ENCODE results near the gene PODXL.
"Not testable (repeated sequence)": the region's sequence is repeated elsewhere in the genome, so short reads cannot be mapped to it uniquely, and the experiment has no call there.

The PODXL gene

DNA sequence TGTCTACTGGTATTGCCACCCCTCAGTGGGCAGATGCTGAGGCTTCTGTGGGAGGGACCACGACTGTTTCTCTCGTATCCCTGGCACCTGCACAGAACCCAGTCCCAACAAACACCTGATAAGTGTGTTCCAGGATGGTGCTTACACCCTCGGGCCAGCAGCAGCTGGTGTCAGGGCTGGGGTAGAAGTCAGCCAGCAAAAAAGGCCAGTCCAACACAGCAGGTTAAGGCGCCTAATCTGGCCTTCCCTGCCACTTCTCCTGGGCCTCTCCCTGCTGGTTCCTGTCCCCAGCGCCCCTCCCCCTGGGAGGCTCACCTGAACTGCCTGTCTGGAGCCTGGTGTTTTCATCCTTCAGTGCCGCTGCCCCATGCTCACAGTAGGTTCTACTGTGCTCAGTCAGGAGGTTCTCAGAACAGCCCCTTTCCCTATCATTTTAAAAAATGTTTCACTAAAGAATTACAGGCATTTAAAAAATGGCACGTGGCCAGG lies 20.0 kb downstream of the PODXL start:
- no peak for DNase-seq

DNA sequence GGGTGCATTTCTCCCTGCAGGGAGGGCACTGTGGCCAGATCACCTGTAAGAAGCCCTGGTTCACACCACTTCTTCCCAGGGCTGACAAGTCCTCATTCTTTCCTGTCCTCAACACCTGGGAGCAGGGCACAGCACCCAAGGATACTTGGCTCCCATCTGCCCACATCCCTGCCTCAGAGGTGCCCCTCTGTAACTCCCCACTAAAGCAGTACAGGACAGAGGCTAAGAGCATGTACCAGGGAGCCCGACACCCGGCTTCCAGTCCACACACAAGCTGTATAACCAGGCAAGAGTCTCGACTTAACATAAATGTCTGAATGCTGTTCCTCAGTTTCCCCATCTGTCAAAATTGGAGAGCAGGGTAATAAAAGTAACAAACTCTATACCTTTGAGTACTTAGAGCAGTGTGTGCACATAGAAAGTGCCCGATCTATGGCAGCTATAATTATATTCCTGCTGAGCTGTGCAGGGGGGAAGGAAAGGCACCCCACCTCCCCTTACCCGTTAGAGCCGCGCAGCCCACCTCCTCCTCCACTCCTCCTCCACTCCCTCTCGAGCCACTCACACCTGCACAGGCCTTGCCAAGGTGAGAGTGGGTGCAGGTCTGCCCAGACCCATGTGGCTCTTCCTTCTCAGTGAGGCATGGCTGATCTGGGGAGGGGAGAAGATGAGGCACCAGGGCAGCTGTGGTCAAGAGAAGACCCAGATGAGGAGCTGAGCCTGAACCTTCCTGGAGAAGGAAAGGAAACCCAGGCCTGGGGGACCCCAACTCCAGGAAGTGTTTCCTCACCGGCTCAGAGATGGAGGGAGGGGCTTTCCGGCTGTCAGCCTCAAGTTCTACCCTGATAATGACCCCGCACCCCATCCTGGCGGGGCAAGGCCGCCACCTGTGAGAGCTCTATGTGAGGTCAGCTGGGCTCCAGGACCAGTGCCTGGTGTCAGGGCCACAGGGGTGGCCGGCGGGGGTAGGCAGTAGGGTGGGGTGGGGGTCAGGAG lies 22.6 kb downstream of the PODXL start:
- no peak for DNase-seq

DNA sequence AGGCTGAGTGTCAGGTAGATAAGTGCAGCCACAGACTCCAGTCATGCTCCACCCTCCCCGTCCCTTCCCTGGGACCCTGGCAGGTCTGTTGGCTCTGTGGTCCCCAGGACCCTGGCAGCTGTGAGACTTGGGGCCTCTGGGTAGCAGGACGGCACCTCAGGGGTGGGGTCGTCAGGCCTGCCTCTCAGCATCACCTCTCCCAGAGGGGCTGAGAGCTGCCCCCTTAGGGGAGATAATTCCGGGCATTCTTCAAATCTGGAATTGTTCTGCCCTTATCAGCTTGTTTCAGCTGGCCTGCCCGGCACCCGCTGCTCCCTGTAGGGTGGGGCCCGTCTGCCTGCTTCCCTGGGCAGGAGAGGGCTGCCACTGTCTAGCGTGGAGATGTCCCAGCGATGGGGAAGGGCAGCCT lies 23.3 kb downstream of the PODXL start:
- DNase-seq, result no peak

DNA sequence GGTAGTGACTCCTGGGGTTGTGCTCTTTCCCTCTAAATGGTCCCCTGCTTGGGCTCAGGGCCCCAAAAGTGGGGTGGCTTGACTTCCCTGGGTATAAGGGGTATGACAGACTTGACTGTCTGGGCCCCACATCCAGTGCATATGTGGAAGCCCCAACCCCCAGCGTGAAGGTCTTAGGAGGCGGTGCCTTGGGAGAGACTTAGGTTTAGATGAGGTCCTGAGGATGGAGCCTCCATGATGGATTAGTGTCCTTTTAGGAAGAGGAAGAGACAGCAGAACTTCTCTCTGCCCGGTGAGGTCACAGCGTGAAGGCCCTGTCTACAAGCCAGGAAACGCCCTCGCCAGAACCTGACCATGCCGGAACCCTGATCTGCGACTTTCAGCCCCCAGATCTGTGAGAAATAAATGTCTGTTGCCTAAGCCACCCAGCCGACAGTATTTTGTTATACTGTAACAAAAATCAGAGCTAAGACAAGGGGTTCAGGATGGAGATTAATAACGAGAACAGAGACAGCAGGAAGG lies 23.8 kb downstream of the PODXL start:
- no peak for DNase-seq

DNA sequence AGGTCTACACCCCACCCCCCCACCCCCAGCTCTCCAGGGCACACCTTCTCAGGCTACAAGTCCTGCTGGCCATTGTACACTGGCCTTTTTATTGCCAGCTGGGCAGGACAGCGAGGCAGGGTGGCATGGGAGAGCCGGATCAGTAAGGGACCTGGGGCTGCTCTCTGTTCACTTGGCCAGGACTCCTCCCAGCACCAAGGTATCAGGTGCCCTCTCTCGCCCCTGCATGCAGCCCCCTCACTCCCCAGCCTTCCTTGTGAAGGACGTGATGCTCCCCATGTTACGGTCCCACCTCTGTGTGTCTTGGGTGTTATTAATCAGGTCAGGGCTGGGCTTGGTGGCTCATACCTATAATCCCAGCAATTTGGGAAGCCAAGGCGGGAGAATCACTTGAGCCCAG lies 26.3 kb downstream of the PODXL start:
- DNase-seq, result no peak

DNA sequence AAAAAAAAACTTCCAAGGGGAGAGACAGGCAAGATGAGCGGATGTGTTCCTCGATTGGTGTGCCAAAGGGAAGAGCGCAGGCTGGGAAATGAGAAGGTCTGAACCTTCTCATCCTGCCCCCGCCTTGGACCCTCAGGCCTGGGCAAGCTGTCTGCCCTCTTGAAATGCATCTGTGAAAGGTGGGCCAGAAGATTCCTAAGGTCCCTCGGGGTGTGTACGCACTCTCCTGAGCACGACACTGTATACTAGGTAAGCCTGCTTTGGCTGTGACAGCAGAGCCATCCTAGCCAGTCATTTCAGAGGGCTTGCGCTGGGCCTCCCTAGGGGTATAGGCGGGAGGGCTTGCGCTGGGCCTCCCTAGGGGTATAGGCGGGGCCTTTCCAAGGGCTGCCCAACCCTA lies 26.8 kb downstream of the PODXL start:
- DNase-seq, result no peak

DNA sequence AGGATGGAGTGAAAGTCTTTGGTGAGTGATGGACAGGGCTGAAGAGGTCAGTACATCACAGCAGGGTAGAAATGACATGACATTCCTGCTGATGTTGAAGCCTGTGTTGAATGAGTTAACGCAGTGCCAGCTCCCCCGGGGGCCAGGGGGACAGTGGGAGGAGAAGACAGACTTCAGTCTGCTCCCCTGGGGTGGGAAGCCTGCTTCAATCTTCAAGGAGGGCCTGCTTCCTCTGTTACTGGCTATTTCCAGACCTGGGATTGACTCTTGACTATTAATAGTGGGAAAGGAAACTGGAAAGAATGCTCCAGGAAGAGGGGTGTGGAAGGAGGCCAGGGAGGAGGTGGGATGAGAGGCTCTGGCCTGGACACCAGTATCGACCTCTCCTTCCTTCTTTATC lies 27.2 kb downstream of the PODXL start:
- no peak for DNase-seq

DNA sequence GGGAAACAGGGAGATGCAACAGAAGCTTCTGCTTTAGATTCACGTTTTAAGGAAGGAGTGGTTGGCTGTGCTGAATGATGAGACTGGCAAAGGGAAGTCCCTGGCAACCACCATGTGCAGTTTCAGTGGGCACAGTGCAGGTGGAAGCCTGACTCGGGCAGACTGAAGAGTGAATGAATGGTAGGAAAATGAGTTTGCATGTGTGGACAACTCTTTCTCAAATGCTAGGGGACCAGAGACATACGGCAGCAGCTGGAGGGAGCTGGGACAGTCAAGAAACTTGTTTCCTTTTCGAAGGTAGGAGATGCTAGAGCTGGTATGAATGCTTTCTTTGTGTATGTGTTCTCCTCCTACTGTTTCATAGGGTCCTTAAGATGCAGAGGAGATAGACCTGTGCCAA lies 29.0 kb downstream of the PODXL start:
- DNase-seq, result no peak

DNA sequence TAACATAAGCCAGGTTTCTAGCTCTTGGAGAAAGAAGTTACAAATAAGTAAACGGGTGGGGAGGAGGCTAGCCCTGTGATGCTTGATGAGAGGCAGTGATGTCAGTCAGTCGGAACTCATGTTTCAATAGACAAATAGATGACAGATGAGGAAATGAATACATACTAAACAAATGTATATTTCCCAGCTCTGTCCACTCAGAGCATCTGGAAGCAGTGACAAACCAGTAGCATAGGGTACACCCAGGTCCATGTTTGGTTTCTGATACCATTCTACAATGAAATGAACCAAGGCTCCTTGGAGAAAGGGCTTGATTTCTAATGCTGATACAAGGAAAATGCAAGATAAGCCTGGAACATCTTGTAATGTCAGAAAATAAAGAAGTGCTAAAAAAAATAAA lies 30.6 kb downstream of the PODXL start:
- no peak for DNase-seq

DNA sequence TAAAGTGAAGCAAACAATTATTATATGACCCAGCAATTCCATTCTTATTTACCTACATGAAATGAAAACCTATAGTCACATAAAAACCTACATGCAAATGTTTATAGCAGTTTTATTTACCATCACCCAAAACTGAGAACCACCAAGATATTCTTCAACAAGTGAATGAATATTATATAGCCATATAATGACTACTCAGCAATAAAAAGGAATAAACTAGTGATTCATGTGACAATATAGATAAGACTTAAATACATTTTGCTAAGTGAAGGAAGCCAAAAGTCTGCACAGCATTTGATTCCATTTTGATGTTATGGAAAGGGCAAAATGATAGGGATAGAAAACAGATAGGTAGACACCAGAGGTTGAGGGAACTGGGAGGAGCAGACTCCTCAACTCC lies 31.7 kb downstream of the PODXL start:
- no peak for DNase-seq

DNA sequence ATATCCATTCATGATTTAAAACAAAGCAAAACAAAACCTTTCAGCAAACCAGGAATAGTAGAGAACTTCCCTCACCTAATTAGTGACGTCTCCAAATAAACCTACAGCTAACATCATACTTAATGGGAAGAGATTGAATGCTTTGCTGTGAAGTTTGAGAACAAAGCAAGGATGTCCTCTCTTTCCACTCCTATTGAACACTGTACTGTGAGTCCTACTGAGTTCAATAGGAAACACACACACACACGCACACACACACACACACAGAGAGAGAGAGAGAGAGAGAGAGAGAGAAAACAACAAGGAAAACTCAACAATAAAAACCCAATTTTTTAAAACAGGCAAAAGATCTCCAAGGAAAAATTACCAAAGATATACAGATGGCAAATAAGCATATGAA lies 32.3 kb downstream of the PODXL start:
- no peak for DNase-seq

DNA sequence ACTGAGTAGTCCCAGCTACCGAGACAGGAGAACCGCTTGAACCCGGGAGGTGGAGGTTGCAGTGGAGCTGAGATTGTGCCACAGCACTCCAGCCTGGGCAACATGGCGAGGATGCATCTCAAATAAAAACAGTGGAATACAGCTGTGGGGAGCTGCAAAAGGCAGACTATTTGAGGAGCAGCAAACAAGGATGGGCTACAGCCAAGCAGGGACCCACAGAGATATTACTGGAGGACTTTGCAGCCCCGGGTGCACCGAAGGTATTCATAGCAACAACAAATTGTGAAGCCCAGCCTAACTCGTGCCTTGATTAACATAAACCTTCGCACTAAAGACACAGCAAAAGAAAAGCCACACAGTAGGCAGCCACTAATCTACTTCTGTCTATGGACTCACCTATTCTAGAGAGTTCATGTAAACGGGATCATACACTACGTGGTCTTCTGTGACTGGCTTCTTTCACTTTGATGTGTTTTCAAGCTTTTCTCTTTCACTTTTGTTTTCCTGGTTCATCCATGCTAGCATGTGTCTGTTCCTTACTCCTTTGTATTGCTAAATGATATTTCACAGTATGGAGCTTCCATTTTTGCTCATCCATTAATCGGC lies 34.0 kb downstream of the PODXL start:
- no peak for DNase-seq

DNA sequence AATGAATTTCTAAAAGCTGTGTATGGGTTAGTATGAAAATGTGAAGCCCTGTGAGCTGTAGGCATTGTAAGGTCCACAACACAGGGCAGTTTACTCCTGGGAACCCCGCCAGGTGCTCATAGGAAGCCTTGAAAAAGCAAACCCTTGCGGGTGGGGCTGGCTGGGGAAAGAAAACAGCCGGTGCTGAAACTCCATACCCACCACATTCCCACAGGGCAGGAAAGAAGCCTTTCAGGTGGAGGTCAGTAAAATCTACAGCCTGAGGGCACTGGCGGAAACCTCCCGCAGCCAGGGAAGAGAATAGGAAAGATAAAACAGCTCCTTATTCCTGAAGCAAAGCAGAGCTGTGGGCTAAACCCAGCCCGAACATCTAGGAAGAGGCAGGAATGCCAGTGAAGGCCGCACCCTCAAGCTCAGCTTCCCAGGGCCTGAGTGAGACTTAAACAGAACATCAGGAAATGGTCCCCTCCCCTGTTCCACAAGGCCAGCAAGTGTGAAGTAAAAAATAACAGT lies 34.7 kb downstream of the PODXL start:
- no peak for DNase-seq

DNA sequence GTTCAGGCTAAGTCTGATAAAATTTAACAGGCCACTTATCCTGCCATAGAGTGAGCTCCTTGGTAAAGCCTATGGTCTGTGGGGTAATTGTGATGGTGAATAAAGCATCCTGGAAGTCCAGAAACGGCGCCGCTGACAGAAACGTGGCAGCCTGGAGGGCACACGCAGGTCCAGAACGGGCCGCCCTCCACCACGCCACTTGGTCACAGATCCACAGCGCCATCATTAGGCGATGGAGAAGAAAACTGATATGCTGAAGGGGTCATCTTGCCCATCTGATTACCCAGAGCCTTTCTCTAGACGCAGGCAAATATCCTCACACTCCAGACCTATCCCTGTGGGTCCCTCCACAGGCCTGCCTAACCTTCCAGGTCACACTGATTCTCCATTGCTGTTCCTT lies 37.8 kb downstream of the PODXL start:
- DNase-seq, result no peak

DNA sequence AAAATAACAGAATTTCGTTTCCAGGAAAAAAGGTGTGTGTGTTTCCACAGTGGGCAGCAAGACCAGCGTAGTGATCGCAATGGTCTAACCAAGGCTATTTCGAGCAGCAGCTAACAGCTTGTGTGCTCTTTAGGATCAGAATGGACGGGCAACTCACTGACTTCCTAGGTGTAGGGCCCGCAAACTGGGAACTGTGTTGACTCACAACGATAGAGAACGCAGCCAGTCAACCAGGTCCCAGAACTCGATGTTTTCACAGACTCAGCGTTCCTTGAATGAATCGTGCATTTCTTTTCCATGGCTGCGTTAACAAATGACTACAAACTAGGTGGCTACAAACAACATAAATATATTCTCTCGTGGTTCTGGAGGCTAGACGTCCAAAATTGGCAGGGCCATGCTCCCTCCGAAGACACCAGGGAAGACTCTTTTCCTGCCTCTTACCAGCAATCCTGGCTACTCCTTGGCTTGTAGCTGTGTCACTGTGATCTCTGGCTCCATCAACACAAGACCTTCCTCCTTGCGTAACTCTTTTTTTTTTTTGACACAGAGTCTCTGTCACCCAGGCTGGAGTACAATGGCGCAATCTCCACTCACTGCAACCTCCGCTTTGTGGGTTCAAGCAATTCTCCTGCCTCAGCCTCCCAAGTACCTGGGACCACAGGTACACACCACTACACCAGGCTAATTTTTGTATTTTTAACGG lies 39.1 kb downstream of the PODXL start:
- DNase-seq, result no peak

DNA sequence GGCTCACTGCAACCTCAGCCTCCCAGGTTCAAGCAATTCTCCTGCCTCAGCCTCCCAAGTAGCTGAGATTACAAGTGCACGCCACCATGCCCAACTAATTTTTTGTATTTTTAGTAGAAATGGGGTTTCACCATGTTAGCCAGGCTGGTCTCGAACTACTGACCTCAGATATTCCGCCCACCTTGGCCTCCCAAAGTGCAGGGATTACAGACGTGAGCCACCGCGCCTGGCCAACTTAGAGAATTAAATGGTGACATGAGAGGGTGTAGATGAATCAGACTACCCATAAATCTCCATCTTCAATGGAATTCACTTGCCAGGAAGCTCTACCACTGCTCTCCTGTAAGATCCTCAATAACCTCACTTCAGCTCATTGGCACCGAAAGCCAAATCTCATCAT lies 41.0 kb downstream of the PODXL start:
- not testable (repeated sequence) for DNase-seq

DNA sequence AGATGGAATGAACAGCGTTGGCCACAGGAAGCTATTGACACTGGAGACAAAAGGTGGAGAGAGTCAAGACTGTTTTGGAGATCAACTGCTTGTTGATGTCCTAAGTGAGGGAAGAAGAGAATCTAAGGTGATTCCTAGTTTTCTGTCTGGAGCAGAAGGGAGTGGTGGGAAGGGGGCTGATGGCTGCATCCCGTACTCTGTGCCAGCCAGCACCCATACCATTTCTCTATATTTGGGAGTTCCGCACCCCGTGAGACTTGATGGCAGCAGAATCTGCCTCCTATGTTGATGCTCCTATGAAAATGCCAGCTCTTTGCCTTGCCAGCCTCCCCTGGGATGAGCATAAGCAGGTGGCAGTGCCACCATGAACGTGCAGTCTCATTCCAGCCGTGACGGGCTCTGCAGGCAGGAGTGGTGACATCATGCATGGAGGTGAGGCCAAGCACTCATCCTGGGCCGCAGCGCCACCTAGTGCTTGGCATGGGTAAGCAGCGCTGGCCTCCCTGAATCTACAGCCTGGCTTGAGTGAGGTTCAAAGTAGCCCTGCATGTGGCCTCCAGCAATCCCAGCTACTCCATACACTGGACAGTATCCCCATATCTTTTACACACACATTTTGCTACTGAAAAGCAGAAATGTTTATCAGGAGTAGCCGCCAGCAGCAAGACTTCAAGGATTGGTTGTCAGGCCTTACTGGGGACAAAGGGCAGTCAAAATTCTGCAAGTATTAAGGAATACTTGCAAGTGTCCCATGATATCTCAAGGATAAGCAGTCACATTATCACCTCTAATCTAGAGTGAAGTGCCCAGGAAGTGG lies 43.0 kb downstream of the PODXL start:
- DNase-seq, result peak; percentile 84 to 88

DNA sequence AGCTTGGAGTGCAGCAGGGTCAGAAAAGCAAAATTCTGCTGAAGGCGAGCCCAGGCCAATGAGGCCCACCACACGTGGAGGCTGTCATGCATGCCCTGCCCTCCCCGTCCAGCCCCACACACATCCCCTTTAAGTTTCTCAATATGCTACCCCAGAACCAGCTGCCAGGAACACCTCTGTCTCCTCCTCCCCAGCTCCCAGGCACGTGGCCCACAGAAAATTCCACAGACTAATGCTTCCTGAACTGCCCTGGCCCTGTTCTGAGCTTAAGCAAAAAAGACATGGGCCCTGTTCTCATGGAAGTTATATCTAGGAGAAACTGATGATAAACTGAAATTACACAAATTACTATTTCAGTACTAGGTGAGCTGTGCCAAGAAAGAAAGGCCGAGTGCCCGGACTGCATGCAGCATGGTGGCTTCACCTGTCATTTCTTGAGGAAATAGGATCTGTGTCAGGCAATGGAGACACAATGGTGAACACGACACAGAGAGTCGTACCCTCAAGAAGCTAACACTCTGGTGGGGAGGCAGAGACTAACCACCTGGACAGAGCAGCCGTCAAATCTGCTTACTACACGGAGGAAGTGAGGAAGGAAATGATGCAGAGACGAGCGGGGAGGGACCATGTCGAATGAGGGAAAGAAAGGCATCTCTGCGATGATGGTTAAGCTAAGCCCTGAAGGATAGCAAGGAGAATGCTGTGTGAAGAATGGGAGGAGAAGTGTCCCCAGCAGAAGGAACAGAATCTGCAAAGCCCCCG lies 44.5 kb downstream of the PODXL start:
- DNase-seq, result no peak

DNA sequence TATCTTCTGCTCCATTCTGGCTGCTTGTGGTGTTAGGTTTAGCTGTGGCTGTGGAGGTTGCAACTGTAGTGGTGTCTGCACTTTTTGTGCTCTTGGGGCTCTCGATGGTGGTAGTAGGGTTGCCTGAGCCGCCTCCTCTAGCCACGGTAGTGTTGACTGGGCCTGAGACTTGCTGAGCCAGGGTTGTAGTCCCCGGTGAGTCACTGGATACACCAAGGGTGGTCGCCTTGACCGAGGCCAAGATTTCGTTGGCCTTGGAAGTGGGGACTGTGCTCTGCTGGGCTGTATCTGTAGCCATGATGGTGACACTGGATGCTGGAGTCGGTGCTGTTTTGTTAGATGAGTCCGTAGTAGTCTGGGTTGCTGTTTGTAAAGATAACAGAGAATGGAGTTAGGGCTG lies 45.4 kb downstream of the PODXL start:
- DNase-seq, result no peak

DNA sequence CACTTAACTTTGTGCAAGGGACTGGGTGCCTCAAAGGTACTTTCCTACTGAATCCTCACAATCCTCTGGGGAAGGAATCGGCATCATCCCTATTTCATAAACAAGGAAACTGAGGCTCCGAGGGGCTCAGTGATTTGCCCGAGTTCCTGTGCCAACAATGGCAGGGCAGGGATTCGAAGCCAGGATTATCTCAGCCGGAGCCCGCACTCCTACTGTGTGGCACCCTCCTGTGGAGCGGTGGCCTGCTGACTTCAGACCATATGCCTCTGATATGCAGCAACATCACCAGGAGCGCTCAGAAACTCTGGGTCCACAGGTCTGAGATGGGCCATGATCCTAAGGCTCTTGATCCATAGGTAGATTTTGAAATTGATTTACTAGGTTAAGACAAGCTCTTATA lies 46.6 kb downstream of the PODXL start:
- no peak for DNase-seq

DNA sequence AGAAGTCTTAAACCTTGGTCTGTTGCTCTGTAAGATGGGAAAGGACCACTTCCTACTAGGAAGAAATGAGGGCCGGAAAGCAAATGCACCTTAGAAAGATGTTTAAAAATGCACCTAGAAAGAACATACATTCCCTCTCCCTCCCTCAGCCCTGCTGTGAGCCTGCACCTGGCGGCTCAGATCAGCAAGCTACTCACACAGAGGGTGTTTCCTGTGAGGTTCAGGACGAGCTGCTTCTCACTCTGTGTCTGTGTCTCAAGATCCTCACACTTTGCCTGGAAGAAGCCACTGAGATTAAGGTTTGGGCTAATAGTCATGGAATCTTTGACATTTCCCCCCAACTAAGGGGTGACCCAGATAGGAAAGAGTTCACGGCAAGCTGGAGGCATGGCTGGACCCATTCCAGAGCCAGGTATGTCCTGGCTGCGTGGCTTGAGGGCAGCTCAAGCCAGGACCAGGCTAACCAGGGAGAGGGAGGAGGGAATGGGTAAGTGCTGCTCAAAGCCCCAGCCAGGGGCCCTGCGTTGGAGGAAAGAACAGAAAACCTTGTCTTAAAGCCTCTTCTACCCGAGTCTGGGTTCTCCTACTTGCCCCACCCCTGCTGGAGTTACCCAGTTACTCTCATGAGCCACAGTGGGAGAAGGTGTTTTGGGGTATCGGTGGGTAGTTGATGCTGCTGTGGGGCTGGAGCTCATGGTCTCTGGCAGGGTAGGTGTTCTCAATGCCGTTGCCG lies 47.5 kb downstream of the PODXL start:
- no peak for DNase-seq

Data from activated CD4-positive, alpha-beta T cell treated with anti-CD3 and anti-CD28 coated beads, Interleukin-2, amount 50 U/mL, for 48 hours (primary cell).